Measurements from ENCODE around the gene PARD3. TPM values are rescaled to one million over a fixed set of nuclear protein-coding genes. Genes with fewer than 3 reads are reported as not detected.

Gene PARD3
- total RNA-seq, 1 experiment from 2014 or later: 57.4 TPM

DNA sequence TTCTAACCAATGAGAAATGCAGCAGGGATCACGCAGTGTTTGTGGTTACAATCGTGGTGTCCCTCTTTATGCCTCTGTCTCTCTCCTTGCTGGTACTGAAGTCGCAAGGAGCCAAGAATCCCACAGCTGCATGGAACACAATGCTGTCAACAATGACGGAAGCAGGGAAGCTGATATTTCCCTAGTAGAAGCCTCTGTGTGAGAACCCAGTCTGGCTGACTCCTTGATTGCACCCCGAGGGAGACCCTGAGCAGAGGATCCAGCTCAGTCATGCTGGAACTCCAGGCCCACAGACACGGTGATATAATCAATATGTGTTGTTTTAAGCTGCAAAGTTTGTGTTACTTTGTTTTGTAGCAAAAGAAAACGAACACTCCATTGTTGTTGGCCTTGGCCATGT lies 677.9 kb downstream of the PARD3 start:
- Histone ChIP-seq H3K36me3 (ENCODE audit: low read depth) (no peaks in the 10 kb centered on the region), H3K4me2 (no peak overlapping the region), H3K79me2 (ENCODE audit: low read depth) (no peaks in the 10 kb centered on the region), H4K20me1 (ENCODE audit: insufficient read depth) (no peaks in the 10 kb centered on the region), H3K27me3 (ENCODE audit: insufficient read depth, low read depth) (no peaks in the 10 kb centered on the region), H3K9me3 (ENCODE audit: insufficient read depth, low read depth) (no peaks in the 10 kb centered on the region), H3K4me1 (replicated peaks; ENCODE audit: insufficient read depth) (no peaks in the 10 kb centered on the region), H3K9me2 (ENCODE audit: insufficient read depth) (no peaks in the 10 kb centered on the region), H3K27ac (no peak overlapping the region), H2AFZ (no peak overlapping the region), H3K4me3 (no peak overlapping the region), H3F3A (ENCODE audit: insufficient read depth, low read depth) (no peaks in the 10 kb centered on the region)
- no TSS peak for BruUV-seq (replicated peaks)
- DNase-seq: no peak
- ChIA-PET POLR2A (ENCODE audit: unreplicated experiment) (no interaction called here), CTCF (no interaction called here)
- TF ChIP-seq, protein P1, sequence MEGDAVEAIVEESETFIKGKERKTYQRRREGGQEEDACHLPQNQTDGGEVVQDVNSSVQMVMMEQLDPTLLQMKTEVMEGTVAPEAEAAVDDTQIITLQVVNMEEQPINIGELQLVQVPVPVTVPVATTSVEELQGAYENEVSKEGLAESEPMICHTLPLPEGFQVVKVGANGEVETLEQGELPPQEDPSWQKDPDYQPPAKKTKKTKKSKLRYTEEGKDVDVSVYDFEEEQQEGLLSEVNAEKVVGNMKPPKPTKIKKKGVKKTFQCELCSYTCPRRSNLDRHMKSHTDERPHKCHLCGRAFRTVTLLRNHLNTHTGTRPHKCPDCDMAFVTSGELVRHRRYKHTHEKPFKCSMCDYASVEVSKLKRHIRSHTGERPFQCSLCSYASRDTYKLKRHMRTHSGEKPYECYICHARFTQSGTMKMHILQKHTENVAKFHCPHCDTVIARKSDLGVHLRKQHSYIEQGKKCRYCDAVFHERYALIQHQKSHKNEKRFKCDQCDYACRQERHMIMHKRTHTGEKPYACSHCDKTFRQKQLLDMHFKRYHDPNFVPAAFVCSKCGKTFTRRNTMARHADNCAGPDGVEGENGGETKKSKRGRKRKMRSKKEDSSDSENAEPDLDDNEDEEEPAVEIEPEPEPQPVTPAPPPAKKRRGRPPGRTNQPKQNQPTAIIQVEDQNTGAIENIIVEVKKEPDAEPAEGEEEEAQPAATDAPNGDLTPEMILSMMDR (conservative IDR thresholded peaks at IDR 0.05): no peak
- no peak for TF ChIP-seq EZH2 (IDR thresholded peaks at IDR 0.05; ENCODE audit: low read depth)
- intact Hi-C loops (cut with micrococcal nuclease; ENCODE audit: unreplicated experiment): no loop called here

DNA sequence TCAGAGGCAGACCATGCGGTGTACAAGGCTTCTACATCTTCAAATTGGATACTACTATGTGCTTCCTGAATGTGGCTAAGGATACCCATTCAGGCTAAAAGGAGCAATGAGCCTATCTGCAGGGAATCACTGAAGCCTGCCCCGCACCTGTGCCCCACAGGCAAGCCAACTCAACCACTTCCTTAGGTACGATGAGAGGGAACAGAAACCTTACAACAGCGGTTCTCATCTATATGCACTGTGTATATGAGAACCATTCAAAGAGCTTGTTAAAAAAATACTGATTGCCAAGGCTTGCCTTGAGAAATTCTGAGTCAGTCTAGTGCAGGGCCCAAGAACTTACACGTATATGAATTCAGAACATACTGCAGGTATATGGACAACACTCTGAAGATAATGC lies 679.6 kb downstream of the PARD3 start:
- Histone ChIP-seq H3F3A (ENCODE audit: insufficient read depth, low read depth) (no peaks in the 10 kb centered on the region), H3K27me3 (ENCODE audit: insufficient read depth, low read depth) (no peaks in the 10 kb centered on the region), H3K4me2 (no peak overlapping the region), H3K36me3 (ENCODE audit: low read depth) (no peaks in the 10 kb centered on the region), H3K9me3 (ENCODE audit: insufficient read depth, low read depth) (no peaks in the 10 kb centered on the region), H3K79me2 (ENCODE audit: low read depth) (no peaks in the 10 kb centered on the region), H3K9me2 (ENCODE audit: insufficient read depth) (no peaks in the 10 kb centered on the region), H3K4me1 (replicated peaks; ENCODE audit: insufficient read depth) (no peaks in the 10 kb centered on the region), H3K27ac (no peak overlapping the region), H2AFZ (no peak overlapping the region), H4K20me1 (ENCODE audit: insufficient read depth) (no peaks in the 10 kb centered on the region), H3K4me3 (no peak overlapping the region)
- no peak for DNase-seq
- no TSS peak for BruUV-seq (replicated peaks)
- ChIA-PET POLR2A (ENCODE audit: unreplicated experiment) (interaction anchor here (0.5 kb wide), 1 partner anchor 445 kb away, joined by 5 read pairs; no protein-coding TSS in a partner anchor), CTCF (no interaction called here)
- intact Hi-C loops (cut with micrococcal nuclease; ENCODE audit: unreplicated experiment): no loop called here
- no peak for TF ChIP-seq EZH2 (IDR thresholded peaks at IDR 0.05; ENCODE audit: low read depth)
- TF ChIP-seq, protein P1 (conservative IDR thresholded peaks at IDR 0.05): no peak

GRCh38 chr10:34134602-34135001 lies 680.5 kb downstream of the PARD3 start:
- BruUV-seq (replicated peaks): no TSS peak
- no peak for DNase-seq
- ChIA-PET POLR2A (ENCODE audit: unreplicated experiment) (no interaction called here), CTCF (no interaction called here)
- Histone ChIP-seq H3K4me2 (no peak overlapping the region), H3K36me3 (ENCODE audit: low read depth) (no peaks in the 10 kb centered on the region), H3K9me2 (ENCODE audit: insufficient read depth) (no peaks in the 10 kb centered on the region), H4K20me1 (ENCODE audit: insufficient read depth) (no peaks in the 10 kb centered on the region), H3K9me3 (ENCODE audit: insufficient read depth, low read depth) (no peaks in the 10 kb centered on the region), H3K79me2 (ENCODE audit: low read depth) (no peaks in the 10 kb centered on the region), H3K4me3 (no peak overlapping the region), H2AFZ (no peak overlapping the region), H3K27ac (no peak overlapping the region), H3K4me1 (replicated peaks; ENCODE audit: insufficient read depth) (no peaks in the 10 kb centered on the region), H3F3A (ENCODE audit: insufficient read depth, low read depth) (no peaks in the 10 kb centered on the region), H3K27me3 (ENCODE audit: insufficient read depth, low read depth) (no peaks in the 10 kb centered on the region)
- no peak for TF ChIP-seq EZH2 (IDR thresholded peaks at IDR 0.05; ENCODE audit: low read depth)
- TF ChIP-seq, protein P1 (conservative IDR thresholded peaks at IDR 0.05): no peak
- intact Hi-C loops (cut with micrococcal nuclease; ENCODE audit: unreplicated experiment): no loop called here
